HG03103 (cell line): ENCODE results near the gene PHPT1.
"Not testable (repeated sequence)": the region's sequence is repeated elsewhere in the genome, so short reads cannot be mapped to it uniquely, and the experiment has no call there.

Source experiments
- ATAC-seq: cut with Tn5 transposase; IDR thresholded peaks from one replicate; pipeline ENCODE4 v1.9.1; 2021; ENCODE audit warnings: low read depth; ENCODE audit not compliant: unreplicated experiment

The PHPT1 gene

DNA sequence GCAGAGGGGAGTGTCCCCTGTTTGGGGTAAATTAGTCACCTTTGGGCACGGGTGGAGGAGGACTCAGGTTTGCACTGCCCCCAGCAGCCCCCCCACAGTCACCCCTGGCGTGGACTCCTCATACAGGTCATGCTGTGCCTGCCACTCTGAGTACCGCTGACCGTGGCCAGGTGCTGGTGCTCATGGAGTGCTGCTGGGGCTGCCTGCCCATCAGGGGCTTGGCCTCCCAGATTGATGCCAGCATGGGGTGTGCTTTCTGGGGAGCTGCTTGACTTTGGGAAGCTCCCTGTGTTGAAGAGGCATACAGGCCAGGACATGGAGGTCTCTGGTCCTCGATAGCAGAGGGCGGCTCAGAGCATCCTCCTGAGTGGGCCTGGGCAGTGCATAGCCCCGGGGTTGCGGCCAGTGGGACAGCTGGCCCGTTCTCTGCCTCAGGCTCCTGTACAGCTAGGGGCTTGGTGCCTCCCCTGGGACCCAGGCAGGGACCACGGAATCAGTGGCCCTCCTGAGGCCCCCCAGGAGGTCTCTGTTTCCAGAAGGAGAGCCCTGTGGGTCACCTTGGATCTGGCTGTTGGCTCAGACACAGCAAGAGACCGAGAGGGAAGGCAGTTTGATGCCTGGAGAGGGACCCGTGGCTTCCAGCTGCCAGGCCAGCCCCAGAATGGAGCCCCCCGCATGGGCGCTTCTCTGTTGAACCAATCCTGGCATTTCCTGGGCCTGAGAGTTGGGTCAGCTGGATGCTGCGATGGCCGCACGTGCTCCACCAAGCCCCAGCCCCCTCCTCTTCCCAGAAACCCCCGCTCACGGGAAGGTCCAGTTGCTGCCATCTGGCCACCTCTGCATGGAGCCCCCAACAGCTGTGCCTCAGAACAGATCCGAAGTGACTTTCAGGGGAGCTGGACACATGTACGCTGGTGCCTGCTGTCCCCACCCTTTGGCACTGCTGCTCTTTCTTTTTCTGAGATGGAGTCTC lies 13.0 kb upstream of the PHPT1 start:
- no peak for ATAC-seq

DNA sequence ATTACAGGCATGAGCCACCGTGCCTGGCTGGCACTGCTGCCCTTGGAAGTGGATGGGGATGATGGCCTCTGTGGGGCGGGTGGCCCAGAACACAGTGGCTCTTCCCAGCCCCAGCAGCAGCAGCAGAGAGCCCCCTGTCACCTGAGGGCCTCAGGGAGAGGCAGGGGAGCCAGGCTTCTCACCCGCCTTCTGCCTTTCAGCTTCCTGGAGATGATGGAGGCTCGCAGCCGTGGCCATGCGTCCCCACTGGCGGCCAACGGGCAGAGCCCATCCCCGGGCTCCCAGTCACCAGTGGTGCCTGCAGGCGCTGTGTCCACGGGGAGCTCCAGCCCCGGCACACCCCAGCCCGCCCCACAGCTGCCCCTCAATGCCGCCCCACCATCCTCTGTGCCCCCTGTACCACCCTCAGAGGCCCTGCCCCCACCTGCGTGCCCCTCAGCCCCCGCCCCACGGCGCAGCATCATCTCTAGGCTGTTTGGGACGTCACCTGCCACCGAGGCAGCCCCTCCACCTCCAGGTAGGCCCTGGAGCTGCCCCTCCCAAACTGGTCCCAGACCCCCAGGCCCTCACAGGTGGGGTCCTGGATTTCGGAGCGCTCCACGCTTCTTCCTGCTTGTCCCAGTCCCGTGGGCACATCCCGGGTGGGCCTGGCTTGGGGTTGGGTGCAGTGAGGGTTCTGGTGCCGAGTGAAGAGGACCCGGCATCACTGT lies 11.9 kb upstream of the PHPT1 start:
- ATAC-seq: no peak

DNA sequence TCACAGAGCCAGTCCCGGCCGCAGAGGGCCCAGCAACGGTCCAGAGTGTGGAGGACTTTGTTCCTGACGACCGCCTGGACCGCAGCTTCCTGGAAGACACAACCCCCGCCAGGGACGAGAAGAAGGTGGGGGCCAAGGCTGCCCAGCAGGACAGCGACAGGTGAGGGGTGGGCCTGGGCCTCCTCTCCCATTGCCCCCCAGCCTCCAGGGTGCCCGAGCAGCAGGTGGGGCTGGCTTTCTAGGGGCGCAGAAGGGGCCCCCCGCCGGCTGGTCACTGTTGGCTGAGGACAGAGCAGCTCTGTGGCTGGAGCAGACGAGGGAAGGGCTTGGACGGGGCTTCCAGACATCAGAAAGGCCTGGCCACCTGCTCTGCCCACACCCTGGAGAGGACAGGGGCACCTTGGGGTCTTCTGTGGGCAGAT lies 11.3 kb upstream of the PHPT1 start:
- not testable (repeated sequence) for ATAC-seq

DNA sequence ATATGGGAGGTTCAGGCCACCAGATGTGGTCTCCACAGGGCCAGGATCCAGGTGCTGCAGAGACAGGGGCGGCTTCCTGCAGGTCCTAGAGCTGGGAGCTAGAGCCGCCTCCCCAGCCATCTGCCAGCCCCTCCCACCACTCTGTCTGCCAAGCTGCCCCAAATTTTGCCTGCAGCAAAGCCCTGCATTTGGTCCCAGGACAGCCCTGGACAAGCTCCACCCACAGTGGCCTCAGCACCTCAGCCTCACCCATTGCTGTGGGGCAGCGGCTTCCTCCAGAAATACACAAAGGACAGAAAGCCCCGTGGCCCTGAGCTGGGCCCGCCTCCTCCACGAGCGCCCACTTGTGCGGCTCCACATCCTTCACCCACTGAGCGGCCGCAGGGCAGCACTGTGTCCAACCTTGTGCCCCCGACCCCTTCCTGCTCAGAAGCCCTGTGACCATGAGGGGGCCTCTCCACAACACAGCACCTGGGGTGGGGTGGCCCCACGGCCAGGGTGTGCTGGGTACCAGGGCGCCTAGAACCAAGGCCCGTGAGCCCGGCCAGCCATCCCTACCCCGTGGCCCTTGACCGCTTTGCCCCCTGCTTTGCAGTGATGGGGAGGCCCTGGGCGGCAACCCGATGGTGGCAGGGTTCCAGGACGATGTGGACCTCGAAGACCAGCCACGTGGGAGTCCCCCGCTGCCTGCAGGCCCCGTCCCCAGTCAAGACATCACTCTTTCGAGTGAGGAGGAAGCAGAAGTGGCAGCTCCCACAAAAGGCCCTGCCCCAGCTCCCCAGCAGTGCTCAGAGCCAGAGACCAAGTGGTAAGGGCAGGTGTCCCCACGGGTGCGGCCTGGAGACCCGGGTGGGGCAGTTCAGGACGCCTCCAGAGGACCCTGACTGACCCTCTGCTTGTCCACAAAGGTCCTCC lies 10.6 kb upstream of the PHPT1 start:
- no peak for ATAC-seq

DNA sequence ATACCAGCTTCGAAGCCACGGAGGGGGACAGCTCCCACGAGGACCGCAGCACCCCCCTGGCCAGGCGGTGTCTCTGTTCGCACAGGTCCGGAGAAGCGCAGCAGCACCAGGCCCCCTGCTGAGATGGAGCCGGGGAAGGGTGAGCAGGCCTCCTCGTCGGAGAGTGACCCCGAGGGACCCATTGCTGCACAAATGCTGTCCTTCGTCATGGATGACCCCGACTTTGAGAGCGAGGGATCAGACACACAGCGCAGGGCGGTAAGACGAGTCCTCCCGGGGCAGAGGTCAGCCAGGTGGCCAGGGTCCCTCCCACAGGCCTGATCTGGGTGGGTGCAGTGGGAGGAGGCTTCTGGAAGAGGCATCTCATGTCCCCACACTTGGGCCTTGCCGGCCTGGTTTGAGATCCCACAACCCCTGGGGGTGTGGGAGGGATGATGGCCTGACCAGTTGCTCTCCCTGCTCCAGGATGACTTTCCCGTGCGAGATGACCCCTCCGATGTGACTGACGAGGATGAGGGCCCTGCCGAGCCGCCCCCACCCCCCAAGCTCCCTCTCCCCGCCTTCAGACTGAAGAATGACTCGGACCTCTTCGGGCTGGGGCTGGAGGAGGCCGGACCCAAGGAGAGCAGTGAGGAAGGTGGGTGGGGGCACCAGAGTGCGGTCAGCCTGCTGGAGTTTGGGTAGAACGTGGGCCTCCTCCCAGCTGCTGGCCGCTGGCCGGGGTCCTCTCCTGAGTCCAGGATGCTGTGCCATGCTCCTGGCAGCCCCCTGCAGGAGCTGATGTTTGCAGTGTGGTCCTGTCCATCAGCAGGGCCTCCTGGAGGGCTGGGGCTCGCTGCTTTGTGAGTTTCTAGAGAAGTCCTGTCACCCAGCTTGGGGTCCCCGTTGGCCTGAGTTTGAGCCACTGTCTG lies 9.7 kb upstream of the PHPT1 start:
- ATAC-seq: no peak

DNA sequence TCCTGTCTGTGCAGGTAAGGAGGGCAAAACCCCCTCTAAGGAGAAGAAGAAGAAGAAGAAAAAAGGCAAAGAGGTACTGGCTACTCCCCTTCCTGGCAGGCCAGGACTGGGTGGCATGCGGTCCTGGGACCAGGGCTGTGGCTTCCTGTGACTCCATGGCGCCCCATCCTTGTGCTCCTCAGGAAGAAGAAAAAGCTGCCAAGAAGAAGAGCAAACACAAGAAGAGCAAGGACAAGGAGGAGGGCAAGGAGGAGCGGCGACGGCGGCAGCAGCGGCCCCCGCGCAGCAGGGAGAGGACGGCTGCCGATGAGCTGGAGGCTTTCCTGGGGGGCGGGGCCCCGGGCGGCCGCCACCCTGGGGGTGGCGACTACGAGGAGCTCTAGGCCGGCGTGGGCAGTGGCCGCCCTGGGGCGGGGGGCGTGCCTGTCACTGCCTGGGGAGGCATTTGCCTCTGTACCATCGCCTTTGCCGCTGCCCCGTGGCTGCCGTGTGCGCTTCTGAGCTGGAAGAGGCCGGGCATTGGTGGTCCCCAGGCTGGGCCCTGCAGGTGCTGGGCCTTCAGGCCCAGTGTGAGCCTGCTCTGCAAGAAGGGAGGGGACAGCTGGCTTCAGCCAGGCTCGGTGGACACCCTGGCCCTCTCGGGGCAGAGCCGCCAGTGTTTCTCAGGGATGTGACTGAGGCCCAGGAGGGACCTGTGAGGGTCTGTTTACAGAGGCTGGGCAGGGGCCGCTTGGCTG lies 8.9 kb upstream of the PHPT1 start:
- ATAC-seq: no peak

DNA sequence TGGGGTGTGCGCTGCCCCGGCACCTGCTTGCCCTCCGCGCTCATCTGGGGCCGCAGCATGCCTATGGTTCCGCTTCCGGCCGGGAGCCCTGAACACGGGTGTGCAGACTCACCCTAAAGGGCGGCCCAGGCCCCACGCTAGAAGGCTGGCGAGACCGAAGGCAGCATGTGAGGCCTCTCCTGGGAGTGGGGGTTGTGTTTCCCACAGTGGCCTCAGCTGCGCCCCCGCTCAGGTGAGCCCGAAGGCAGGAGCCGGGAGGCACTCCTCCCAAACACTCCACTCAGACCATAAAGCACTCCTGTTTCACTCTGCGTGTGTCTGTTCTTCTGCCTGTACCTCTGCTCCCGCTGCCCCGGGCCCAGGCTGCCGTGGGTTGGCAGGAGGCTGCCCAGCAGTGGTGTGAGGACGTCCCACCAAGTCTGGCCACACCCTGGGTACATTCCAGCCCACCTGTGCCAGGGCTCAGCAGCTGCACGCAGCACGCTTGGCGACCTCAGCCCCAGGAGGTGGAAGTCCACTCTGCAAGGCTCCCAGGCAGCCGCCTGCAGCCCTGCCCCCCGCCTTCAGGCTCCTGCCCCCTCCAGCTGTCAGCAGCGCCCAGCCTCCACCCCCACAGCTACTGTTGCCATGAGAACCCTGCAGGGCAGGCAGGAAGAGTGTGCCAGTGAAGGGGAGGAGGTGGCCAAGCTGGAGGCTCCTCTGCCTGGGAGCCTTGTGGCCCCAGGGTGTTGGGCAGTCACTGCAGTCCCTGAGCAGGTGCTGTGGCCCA lies 8.1 kb upstream of the PHPT1 start:
- no peak for ATAC-seq

DNA sequence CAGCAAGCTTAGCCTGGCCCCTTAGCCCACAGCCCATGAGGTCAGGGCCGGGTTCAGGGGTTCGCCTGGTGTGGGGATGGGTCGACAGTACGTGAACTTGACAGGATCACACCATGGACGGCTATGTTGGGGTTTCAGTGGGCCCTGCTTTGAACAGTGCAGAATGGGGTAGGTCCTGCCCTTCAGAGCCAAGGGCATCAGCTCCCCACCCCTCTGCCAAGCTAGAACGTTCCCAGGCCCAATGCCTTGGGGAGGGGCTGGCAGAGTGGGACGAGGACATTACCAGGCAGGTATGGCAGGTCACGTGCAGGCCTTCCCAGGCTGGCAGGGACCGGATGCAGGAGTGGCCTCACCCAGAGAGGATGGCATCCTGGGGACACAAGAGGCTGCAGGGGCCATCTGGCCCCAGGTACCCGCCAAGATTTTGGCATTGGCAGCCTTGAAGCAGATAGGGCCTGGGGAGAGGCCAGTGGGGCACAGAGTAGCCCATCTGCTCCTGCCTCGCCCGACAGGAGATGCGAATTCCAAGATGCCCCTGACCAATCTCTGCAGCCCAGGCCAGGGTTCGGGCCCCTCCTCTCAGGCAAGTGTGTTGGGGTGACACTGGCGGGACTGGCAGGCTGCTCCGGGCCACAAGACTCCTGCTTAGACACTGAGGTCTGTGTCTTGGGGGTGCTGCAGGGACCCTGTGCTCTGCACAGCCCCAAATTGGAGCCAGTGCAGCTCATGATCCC lies 7.4 kb upstream of the PHPT1 start:
- ATAC-seq: not testable (repeated sequence)

DNA sequence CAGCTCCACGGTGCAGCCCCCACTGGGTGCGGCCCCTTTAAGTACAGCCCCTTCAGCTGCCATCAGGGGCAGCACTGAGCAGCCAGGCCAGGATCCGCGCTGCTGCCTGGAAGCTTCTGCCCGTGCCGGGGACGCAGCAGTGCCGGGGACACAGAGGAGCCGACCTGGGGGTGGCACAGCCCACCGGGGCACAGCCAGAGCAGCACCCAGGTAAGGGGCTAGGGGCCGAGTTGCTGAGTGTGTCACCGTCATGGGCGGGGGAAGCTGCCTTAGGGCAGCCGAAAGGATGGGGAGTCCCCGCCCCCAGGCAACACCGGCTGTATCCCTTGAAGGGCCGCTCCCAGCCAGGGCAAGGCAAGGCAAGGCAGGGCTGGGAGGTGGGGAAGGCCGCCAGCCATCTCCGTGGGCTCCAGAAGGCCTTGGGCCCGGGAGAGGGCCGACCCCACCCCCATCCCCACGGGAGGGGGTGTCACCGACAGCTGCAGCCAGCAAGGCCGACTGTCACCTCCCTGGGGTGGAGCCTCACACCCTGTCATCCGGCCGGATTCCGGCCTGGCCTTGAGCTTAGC lies 6.7 kb upstream of the PHPT1 start, which contains the start of gene AJM1:
TSS of gene AJM1 (plus strand) at position 99 of the 569 bp plus-strand sequence. CDS start 1,937 bp downstream, outside the sequence.
- ATAC-seq: peak; percentile 62

DNA sequence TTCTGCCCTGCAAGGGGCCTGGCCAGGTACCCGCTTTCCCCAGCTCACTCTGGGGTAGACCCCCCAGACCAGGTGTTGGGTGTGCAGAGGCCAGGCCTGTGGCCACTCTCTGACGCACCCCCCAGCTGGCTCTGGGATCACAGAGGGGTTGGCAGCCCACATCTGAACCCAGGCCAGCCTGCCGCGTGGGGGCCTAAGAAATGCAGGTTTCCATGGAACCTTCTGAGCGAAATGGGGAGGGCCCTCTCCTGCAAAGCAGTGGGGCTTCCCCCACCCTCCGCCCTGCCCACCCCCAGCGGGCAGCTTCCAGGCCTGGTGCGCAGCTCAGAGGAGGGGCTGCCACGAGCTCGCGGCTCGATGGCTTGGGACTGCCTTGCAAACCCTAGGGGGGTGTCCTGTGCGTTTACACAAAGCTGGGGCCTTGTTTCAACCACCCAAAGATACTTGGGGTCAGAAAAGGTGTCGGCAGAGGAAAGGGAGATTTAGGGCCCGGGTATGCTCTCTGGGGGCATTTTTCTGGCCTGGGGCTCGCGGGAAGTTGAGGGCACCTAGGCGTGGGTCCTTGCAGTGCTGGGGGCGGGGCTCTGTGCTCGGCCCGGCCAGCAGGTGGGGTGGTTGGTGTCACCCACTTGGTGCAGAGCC lies 5.9 kb upstream of the PHPT1 start:
- ATAC-seq: not testable (repeated sequence)

DNA sequence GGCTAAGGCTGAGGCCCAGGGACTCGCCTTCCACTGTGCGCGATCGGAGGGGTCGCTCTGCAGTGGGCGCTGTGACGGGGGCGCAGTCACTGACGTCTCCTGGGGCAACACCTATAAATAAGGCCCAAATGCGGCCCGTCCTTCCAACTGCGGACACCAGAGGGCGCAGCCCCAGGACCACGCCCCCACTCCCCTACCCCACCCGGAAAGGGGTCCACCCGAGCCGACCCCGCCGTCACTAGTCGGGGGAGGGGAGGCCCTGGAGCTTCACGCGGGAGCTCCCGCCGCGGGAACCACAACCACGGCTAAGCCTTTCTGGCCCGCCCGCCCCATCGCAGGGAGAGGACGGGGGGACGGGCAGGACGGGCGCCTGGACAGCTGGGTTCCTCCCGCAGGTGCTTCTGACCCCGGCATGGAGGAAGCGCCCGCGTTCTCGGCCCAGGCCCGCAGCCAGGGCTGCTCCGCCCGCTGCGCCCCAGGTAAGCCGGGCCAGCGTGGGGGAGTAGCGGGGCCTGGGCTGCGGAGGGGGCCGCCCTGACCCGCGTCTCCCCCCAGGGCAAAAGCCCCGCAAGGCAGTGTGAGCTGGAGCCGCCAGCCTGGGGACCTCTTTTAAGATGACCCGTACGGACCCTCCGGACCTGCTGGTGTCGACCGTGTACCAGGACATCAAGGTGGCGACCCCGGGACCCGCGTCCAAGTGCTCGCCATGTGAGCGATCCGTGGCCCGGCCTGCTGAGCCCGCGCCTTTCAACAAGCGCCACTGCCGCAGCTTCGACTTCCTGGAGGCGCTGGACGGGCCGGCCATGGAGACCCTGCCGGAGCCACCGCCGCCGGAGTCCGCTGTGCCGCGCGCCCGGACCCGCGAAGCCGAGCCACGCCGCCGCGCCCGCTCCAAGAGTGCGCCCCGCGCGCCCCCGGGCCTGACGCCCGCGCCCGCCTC lies 5.1 kb upstream of the PHPT1 start:
- not testable (repeated sequence) for ATAC-seq

DNA sequence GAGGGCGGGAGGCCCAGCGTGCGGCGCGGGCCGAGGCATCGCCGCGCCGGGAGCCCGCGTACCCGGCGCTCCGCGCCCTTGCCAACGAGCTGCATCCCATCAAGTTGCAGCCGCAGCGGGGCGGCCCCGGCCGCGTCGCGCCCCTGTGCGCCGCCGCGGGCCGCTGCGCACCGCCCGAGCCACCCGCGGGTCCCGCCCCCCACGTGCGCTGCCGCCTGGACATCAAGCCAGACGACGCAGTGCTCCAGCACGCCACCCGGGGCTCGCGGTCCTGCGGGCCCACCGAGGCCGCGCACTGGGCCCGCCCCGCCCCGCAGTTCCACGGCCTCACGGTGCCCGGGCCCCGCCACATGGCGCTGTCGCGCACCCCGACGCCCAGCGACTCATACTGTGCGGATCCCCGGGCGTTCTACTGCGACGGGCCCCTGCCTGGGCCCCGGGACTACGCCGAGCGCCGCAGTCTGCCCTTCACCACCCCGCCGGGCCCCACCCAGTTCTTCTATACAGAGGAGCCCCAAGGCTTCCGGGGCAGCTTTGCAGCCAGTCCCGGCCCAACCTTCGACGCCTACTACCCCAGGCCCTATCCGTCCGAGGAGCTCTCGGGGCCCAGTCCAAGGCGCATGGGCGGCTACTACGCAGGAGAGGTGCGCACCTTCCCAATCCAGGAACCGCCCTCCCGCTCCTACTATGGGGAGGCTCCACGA lies 4.3 kb upstream of the PHPT1 start:
- ATAC-seq: no peak

DNA sequence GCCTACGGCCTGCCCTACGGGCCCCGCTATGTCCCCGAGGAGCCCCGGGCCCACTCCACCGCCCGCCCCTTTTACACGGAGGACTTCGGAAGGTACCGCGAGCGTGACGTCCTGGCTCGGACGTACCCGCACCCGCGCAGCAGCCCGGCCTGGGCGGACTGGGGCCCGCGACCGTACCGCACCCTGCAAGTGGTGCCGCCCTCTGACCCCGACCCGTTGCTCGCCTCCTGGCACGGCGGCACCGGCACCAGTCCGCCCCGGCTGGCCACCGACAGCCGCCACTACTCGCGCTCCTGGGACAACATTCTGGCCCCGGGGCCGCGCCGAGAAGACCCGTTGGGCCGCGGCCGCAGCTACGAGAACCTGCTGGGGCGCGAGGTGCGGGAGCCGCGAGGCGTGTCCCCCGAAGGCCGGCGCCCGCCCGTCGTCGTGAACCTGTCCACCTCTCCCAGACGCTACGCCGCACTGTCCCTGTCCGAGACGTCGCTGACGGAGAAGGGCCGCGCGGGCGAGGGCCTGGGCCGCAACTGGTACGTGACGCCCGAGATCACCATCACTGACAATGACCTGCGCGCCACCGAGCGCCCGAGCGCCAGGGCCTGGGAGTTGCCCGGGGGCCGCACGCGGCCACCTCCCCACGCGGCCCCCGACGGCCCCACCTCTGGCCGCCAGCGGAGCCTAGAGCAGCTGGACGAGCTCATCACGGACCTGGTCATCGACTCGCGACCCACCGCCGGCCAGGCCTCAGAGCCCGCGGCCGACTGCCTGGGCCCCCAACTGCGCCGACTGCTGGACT lies 3.5 kb upstream of the PHPT1 start:
- no peak for ATAC-seq
